ENCODE results near the gene EHD4.

EHD4 gene

GRCh38 chr15:41933771-41934170 is 38.6 kb downstream of the EHD4 start:
- no peak for DNase-seq

GRCh38 chr15:41933326-41933725 is 39.0 kb downstream of the EHD4 start:
- no peak for DNase-seq

- no peak for DNase-seq
Measured at GRCh38 chr15:41932511-41933289, 39.7 kb downstream of the EHD4 start.

GRCh38 chr15:41932101-41932500 is 40.3 kb downstream of the EHD4 start:
- DNase-seq: no peak

- DNase-seq: no peak
Measured at GRCh38 chr15:41930867-41931222, 41.5 kb downstream of the EHD4 start.

- no peak for DNase-seq
Measured at GRCh38 chr15:41930221-41930866, 42.0 kb downstream of the EHD4 start.

- no peak for DNase-seq
Measured at GRCh38 chr15:41928637-41929620, 43.4 kb downstream of the EHD4 start.

- no peak for DNase-seq
Measured at GRCh38 chr15:41928100-41928499, 44.3 kb downstream of the EHD4 start.

- DNase-seq: no peak
Measured at GRCh38 chr15:41927536-41927935, 44.8 kb downstream of the EHD4 start.

GRCh38 chr15:41926185-41927056 is 45.9 kb downstream of the EHD4 start:
- DNase-seq: no peak

- DNase-seq: no peak
Measured at GRCh38 chr15:41925086-41925608, 47.2 kb downstream of the EHD4 start.

- no peak for DNase-seq
Measured at GRCh38 chr15:41923401-41923997, 48.9 kb downstream of the EHD4 start.

- DNase-seq: no peak
Measured at GRCh38 chr15:41922353-41922752, 50.0 kb downstream of the EHD4 start.

GRCh38 chr15:41921639-41922038 is 50.7 kb downstream of the EHD4 start:
- no peak for DNase-seq

- no peak for DNase-seq
Measured at GRCh38 chr15:41921167-41921566, 51.2 kb downstream of the EHD4 start.

- DNase-seq: no peak
Measured at GRCh38 chr15:41919954-41920538, 52.3 kb downstream of the EHD4 start.

- no peak for DNase-seq
Measured at GRCh38 chr15:41919201-41919820, 53.0 kb downstream of the EHD4 start.

GRCh38 chr15:41918506-41919126 is 53.7 kb downstream of the EHD4 start:
- DNase-seq: no peak

- DNase-seq: no peak
Measured at GRCh38 chr15:41917767-41918430, 54.5 kb downstream of the EHD4 start.
